HK-2 (cell line): ENCODE results near the gene DDX41.
"Not testable (repeated sequence)": the region's sequence is repeated elsewhere in the genome, so short reads cannot be mapped to it uniquely, and the experiment has no call there.

ENCODE experiments used
- DNase-seq: peaks from one replicate; pipeline ENCODE4 v3.0.0-alpha.2; 2018; ENCODE audit not compliant: unreplicated experiment

Gene DDX41

DNA sequence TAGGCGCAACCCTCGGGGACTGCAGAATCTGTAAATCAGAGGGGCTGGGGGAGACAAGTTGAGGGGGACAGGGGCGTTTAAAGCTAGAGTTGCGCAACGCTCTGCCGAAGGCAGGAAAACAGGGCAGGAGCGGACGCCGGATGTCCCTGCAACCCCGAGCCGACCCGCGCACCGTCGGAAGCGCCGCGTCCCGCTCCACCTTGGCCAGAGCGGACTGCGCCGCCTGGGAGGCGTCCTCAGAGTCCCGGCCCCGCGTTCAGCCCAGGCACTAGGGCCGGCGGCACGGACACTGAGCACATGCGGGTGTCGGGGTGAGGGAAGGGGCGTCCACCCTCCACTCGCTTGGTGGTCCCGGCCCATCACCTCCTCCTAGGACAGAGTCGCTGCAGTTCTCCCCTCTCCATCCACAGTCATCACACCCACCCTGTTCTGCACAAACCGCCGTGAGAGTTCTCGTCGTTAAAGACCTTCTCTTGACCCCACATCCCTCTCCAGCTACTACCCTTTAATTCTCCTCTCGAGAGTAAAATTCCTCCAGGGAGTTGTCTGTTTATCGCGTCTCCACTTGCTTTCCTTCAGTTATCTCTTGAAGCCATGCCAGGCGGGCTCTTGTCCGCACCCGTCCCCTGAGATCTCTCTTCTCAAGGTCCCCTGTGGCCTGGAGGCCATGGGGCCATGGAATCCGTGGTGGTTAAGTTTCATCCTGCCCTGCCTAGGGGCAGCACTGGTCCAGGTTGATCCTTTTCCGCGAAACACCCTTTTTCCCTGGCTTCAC lies 18.6 kb downstream of the DDX41 start:
- DNase-seq, result no peak

- peak; percentile 93 for DNase-seq
Measured at GRCh38 chr5:177497292-177498012, 19.3 kb downstream of the DDX41 start, which contains the start of gene PDLIM7. TSS of gene PDLIM7 (minus strand) at chr5:177497604. CDS start at chr5:177496512, 1,092 bp downstream.

DNA sequence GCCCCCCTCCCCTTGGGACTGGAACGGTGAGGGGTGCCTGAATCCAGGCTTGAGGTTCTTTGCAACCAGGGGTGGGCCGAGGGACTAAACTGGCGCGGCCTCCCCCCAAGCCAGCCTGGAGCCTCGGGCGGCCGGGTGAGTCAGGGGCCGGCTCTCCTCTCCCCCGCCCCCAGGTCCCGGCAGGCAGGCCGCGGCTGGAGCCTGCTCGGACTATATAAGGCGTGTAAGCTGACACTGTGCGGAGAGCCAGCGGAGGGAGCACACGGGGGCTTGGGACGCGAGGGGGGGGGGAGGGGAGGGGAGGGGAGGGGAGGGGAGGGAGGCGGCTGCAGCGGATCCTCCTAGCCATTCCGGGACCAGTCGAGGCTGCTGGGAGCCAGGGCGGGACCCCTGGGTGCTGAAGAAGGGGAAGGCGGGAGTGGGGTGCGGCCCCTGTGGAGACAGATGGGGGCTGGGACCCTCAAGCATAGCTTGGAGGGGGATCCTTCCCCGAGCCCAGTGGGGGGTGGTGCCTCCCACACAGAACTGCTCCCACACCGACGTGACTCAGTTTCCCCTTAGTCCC lies 20.0 kb downstream of the DDX41 start:
- peak; percentile 81 for DNase-seq

DNA sequence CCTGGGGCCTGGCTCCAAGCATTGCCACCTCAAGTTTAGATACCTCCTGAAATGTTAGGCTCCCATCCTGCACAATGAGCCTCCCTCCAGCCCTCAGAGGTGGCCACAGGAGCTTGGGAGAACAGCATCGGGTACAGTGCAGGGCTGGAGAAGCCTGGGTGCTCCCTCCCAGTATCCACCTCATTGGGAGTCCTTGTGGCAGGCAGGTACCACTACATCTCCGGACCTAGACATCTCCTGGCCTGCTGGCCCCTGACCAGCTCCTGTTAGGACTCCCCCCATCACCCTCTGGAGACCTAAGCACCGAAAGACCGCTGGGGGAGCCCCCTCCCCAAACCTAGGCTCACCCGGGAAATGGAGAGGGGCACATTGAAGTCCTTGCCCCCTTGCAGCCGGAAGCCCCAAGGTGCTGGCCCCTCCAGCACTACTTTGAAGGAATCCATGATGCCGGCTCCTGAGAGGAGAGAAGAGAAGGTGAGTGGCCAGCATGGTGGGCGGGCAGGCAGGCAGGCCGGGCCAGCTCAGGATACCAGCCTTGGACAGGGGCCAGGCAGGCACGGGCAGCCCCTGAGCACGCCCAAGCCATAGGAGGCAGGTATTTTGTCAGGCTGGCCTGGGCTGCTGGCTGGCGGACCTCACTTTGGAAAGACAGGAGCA lies 20.6 kb downstream of the DDX41 start:
- peak; percentile 55 for DNase-seq

GRCh38 chr5:177495243-177496060 lies 21.3 kb downstream of the DDX41 start:
- DNase-seq, result peak; percentile 89

DNA sequence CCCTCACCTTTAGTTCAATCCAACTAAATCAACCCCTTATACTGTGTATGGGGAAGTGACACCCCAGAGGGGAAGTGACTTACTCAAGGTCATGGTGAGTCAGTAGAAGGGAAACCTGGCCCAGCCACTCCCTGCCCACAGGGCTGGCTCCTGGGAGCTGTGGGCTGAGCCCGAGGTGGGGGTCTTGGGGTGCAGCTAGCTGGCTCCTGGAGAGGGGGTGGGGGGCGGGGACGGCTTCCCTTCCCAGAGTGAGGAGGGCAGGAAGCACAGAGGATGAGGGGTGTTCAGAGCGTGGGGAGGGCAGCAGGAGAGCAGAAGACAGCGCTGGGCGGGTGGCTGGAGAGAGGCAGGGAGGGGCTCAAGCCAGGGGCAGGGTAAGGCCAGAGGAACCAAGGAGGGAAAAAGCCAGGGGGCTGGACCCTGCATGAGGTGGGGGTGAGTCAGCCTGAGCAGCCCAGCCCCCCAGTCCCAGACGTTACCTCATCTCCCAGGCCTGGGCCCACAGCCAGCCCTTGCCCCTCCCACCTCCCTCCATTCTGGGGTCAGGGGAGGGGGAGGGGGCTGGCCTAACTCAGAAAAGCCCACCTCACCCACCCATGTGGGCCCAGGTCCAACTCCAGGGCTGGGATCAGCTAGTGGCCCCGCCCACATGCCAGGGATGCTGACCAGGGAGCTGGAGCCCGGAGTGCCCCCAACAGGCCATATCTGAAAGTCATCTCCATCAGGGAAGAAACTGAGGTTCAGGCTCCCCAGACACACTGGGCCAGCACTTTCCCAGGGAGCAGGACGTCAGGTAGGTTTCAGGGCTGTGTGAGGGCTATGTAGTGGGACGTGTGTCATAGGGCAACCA lies 22.2 kb downstream of the DDX41 start:
- DNase-seq, result peak; percentile 91

GRCh38 chr5:177493795-177494345 lies 22.9 kb downstream of the DDX41 start:
- no peak for DNase-seq

GRCh38 chr5:177492841-177493240 lies 23.9 kb downstream of the DDX41 start:
- DNase-seq, result no peak

DNA sequence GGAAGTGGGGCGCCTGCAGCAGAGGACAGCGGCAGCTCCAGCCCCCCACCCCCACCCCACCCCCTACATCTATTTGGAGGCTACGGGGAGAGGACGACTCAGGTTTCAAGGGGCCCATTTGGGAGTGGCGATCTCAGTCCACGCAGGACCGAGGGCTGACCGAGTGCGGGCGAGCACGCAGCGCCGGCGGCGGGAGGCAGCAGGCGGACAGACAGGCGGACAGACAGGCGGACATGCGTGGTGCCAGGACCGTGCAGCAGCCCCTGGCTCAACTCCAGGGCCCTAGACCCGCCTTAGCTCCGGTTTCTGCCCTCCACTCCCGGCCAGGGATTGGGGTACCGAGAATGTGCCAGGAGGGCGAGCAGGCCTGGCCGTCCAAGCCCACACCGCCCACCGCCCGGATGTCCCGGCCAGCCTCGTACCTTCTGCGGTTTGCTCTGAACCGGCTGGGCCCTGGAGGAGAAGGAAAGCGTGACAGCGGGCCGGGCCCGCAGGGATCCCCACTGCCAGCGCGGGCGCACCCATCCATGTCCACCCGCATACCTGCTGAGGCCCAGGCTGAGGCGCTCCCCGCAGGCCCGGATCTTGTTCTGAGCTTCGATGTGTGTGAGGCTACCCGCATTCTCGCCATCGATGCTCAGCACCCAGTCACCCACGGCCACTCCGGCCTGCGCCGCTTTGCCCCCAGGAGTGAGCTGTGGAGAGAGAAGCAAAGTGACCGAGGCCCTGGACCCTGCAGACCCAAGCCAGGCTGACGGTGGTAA lies 24.6 kb downstream of the DDX41 start:
- DNase-seq, result no peak

DNA sequence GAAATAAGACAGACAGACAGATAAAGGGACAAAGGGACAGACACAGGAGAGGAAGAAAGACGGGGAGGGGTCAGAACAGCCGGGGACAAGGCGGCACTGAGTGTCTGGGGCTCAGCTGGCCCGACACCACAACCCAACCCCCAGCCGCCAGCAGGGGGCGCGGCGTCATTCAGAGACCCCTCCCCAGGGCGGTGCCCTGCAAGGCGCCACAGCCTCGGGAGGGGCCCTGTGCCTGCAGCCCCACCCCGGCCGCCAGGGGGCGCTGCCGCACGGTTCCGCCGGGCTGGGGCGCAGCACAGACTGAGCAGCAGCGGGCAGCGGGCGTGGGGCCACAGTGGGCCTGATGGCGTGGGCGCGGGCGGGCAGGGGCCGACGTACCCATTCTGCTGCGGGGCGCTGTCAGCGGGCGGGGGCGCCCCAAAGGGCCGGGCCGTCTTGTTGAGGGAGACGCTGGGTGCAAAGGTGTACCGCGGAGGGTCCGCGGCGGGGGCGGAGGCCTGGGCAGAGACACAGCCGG lies 25.3 kb downstream of the DDX41 start:
- DNase-seq, result no peak

- no peak for DNase-seq
Measured at GRCh38 chr5:177490992-177491391, 25.8 kb downstream of the DDX41 start.

- no peak for DNase-seq
Measured at GRCh38 chr5:177490311-177490991, 26.3 kb downstream of the DDX41 start.

DNA sequence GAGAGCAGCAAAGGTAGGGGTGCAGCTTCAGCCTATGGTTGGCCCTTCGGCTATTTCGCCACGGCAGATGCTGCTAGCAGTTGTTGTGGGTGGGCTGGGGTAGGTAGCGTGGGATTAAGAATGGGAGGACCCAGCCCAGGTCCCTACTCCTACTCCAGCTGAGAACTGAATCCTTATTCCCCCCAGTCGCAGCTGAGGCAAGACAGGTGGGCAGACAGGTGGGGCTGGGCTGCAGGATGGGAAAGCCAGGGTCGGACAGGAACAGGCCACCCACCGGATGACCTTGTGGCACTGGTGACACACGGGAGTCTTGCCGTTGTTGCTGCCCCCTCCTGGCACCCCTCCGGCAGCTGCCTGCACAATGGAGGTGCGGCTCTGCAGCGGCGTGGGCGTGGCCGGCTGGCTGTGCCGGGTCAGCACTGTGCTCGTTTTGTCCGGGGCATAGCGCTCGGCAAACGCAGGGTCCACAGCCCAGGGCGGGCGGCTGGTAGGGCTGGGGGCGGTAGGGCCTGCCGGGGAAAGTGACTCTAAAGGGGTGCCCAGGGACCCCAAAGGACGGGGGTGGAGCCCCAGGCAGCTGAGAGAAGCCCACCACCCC lies 27.5 kb downstream of the DDX41 start:
- no peak for DNase-seq

DNA sequence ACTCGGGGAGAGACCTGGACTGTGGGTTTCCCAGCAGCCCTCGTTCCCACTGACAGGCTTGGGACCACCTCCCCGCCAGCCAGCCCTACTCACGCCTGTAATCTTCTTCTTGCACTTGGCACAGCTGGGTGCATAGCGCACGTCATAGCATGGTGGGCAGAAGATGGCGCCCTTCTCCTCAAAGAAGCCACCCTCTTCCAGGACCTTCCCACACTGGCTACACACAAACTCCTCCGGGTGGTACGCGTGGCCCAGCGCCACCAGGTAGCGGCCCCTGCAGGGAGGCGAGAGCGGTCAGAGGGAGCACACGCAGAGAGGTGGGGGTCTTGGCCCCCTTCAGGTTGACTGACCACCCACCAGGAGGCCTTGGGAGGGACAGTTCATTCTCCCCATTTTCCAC lies 28.8 kb downstream of the DDX41 start:
- no peak for DNase-seq

GRCh38 chr5:177487144-177487543 lies 29.6 kb downstream of the DDX41 start:
- DNase-seq, result no peak

- no peak for DNase-seq
Measured at GRCh38 chr5:177486256-177486655, 30.5 kb downstream of the DDX41 start.

DNA sequence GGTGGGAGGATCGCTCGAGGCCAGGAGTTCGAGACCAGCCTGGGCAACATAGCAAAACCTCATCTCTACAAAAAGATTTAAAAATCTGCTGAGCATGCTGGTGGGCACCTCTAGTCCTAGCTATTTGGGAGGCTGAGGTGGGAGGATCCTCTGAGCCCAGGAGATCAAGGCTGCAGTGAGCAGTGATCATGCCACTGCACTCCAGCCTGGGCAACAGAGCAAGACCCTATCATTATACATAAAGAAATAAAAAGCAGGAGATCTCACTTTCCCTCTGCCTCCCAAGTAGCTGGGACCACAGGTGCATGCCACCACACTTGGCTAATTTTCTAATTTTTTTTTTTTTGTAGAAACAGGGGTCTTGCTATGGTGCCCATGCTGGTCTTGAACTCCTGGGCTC lies 31.0 kb downstream of the DDX41 start:
- not testable (repeated sequence) for DNase-seq

GRCh38 chr5:177484902-177485549 lies 31.7 kb downstream of the DDX41 start:
- DNase-seq, result no peak
